ENCODE measurements around the gene SEPTIN1. TPM values are rescaled to one million over a fixed set of nuclear protein-coding genes. Genes with fewer than 3 reads are reported as not detected.

SEPTIN1 gene
- total RNA-seq, 2 experiments from 2014 or later, result 133 to 181 TPM

- peak within 1 kb of the TSS; percentile 56; the same call in 1 of the 2 replicates for H2AFZ ChIP-seq (ENCODE audit: low read length)
- DNase-seq (ENCODE audit: low spot score), result peak; percentile 93
- no peaks in the 10 kb centered on the region for H4K20me1 ChIP-seq (ENCODE audit: insufficient read depth, low read length)
- CTCF ChIA-PET (ENCODE audit: unreplicated experiment), result interaction anchor here (1.2 to 1.4 kb wide), 2 partner anchors 22 to 25 kb away, joined by 4 to 5 read pairs; partner anchors contain the start of genes DCTPP1 and SEPTIN1
- POLR2A ChIA-PET, result interaction anchor here (0.6 to 5.0 kb wide), 11 partner anchors 10 to 120 kb away, joined by 3 to 19 read pairs (median 4); partner anchors contain the start of genes SEPTIN1, TBC1D10B and ZNF48
- no peaks in the 10 kb centered on the region for H3K9me2 ChIP-seq (ENCODE audit: insufficient read depth, low read length)
- intact Hi-C loops (cut with micrococcal nuclease; ENCODE audit: unreplicated experiment), result loop anchor here (10.0 kb wide), 1 partner anchor 312 kb away; the partner anchor contains the start of genes TBX6 and YPEL3
- H3K9me3 ChIP-seq (ENCODE audit: low read length), result no peaks in the 10 kb centered on the region
- no TSS peak for BruUV-seq (replicated peaks)
- peak within 1 kb of the TSS; percentile 86 for H3K4me2 ChIP-seq (ENCODE audit: low read length)
- H3K27ac ChIP-seq (ENCODE audit: low read depth, low read length, poor library complexity, severe bottlenecking), result peak within 1 kb of the TSS; percentile 82
- peak within 1 kb of the TSS; percentile 84 for H3K4me3 ChIP-seq (ENCODE audit: low read depth, low read length, poor library complexity, severe bottlenecking)
- peaks cover 20% of the 10 kb centered on the region; the same call in 1 of the 2 replicates for H3K36me3 ChIP-seq (ENCODE audit: insufficient read depth, low read length)
- no peak for TF ChIP-seq EZH2phosphoT487 (IDR thresholded peaks at IDR 0.05; ENCODE audit: borderline replicate concordance, low read depth, low read length)
- peak; percentile 49 for TF ChIP-seq CTCF (conservative IDR thresholded peaks at IDR 0.05; ENCODE audit: low read length)
- H3K4me1 ChIP-seq (ENCODE audit: insufficient read depth, low read length, poor library complexity, severe bottlenecking), result peaks cover 28% of the 10 kb centered on the region
- H3K79me2 ChIP-seq (ENCODE audit: insufficient read depth, low read depth, low read length), result peaks cover 8% of the 10 kb centered on the region; the same call in 1 of the 2 replicates
These were observed 24.9 kb upstream of the SEPTIN1 start, which contains the start of gene ZNF771 for GRCh38 chr16:30407102-30407803. Gene ZNF771, plus strand, starts transcription at chr16:30407606. Its CDS starts 448 bp downstream, at chr16:30408054.

- BruUV-seq (replicated peaks), result no TSS peak
- Histone ChIP-seq H3K9me2 (ENCODE audit: insufficient read depth, low read length) (no peaks in the 10 kb centered on the region), H2AFZ (ENCODE audit: low read length) (peak overlapping the region; percentile 56; the same call in 1 of the 2 replicates), H4K20me1 (ENCODE audit: insufficient read depth, low read length) (no peaks in the 10 kb centered on the region), H3K4me3 (ENCODE audit: low read depth, low read length, poor library complexity, severe bottlenecking) (peak overlapping the region; percentile 84), H3K4me1 (ENCODE audit: insufficient read depth, low read length, poor library complexity, severe bottlenecking) (peaks cover 28% of the 10 kb centered on the region), H3K4me2 (ENCODE audit: low read length) (peak overlapping the region; percentile 86), H3K27ac (ENCODE audit: low read depth, low read length, poor library complexity, severe bottlenecking) (peak overlapping the region; percentile 22), H3K36me3 (ENCODE audit: insufficient read depth, low read length) (peaks cover 15% of the 10 kb centered on the region; the same call in 1 of the 2 replicates), H3K9me3 (ENCODE audit: low read length) (no peaks in the 10 kb centered on the region), H3K79me2 (ENCODE audit: insufficient read depth, low read depth, low read length) (peaks cover 8% of the 10 kb centered on the region; the same call in 1 of the 2 replicates)
- ChIA-PET CTCF (ENCODE audit: unreplicated experiment) (no interaction called here), POLR2A (interaction anchor here (0.6 to 5.0 kb wide), 12 partner anchors 11 to 313 kb away, joined by 3 to 19 read pairs (median 4); partner anchors contain the start of genes SEPTIN1, TBC1D10B and ZNF48)
- no peak for DNase-seq (ENCODE audit: low spot score)
- TF ChIP-seq EZH2phosphoT487 (IDR thresholded peaks at IDR 0.05; ENCODE audit: borderline replicate concordance, low read depth, low read length), result no peak
- TF ChIP-seq CTCF (conservative IDR thresholded peaks at IDR 0.05; ENCODE audit: low read length), result no peak
- intact Hi-C loops (cut with micrococcal nuclease; ENCODE audit: unreplicated experiment), result loop anchor here (10.0 kb wide), 1 partner anchor 312 kb away; the partner anchor contains the start of genes TBX6 and YPEL3
These were observed 24.4 kb upstream of the SEPTIN1 start for GRCh38 chr16:30406795-30407101.

All from OCI-LY7 (cell line).